H1 (cell line): ENCODE data around the gene PLOD1. TPM values are rescaled to one million over a fixed set of nuclear protein-coding genes. Genes with fewer than 3 reads are reported as not detected.

Experiments used
- CTCF ChIA-PET: fragments of 300-600 bp; sonication (Branson Sonifier 250); formaldehyde crosslinking; loops from one replicate; lab custom pipeline; 2021; ENCODE audit not compliant: partially characterized antibody; lab: Charles Lee
- POLR2A ChIA-PET: fragments of 300-600 bp; sonication (Branson Sonifier 250); formaldehyde crosslinking; loops from one replicate; lab custom pipeline; 2021; ENCODE audit warnings: inconsistent platforms; ENCODE audit not compliant: partially characterized antibody; lab: Charles Lee
- DNase-seq, 2 experiments: peaks; one replicate each; pipeline versions ENCODE4 v3.0.0 to v3.0.0-alpha.2; 2010 to 2022; ENCODE audit warnings: low spot score in 2 of 2, low read depth in 1 of 2, mixed read lengths in 1 of 2
- FAIRE-seq: peaks from 2 replicates; lab custom pipeline; 2011; peaks lifted over from hg19 to GRCh38; lab: Jason Lieb, UNC
- H2AFZ ChIP-seq: 2 replicates; pipeline ENCODE4 v1.8.1; 2012; ENCODE audit warnings: low read length, inconsistent platforms
- H2AK5ac ChIP-seq: 2 replicates; pipeline ENCODE4 v1.6.1; 2013; ENCODE audit warnings: low read depth, low read length
- H2BK120ac ChIP-seq: replicated peaks from 2 replicates; pipeline ENCODE3; 2013; ENCODE audit warnings: low read depth, low read length, inconsistent platforms
- H2BK12ac ChIP-seq: 2 replicates; pipeline ENCODE4 v1.6.1; 2013; ENCODE audit warnings: low read depth, low read length
- H2BK15ac ChIP-seq: 2 replicates; pipeline ENCODE4 v1.6.1; 2013; ENCODE audit warnings: low read length
- H2BK20ac ChIP-seq: 2 replicates; pipeline ENCODE4 v1.6.1; 2013; ENCODE audit warnings: low read length
- H2BK5ac ChIP-seq: 2 replicates; pipeline ENCODE4 v1.6.1; 2013; ENCODE audit warnings: low read depth, low read length
- H3K14ac ChIP-seq: 2 replicates; pipeline ENCODE4 v1.6.1; 2013; ENCODE audit warnings: inconsistent platforms; ENCODE audit not compliant: insufficient read length
- H3K18ac ChIP-seq: 2 replicates; pipeline ENCODE4 v1.6.1; 2013; ENCODE audit warnings: low read length; ENCODE audit errors: extremely low read depth
- H3K23ac ChIP-seq: 2 replicates; pipeline ENCODE4 v1.6.1; 2013; ENCODE audit warnings: inconsistent platforms; ENCODE audit not compliant: insufficient read length
- H3K23me2 ChIP-seq: 2 replicates; pipeline ENCODE4 v1.6.1; 2013; ENCODE audit warnings: low read depth, low read length
- H3K27ac ChIP-seq: 2 replicates; pipeline ENCODE4 v1.6.1; 2011; ENCODE audit warnings: low read depth, low read length, inconsistent platforms
- H3K27me3 ChIP-seq, 4 experiments: replicated peaks in 1 of 4; 1 replicate in 1 of 4; 2 replicates in 3 of 4; pipeline versions ENCODE4 v1.6.1 to v1.8.1; 2011 to 2013; ENCODE audit warnings: low read length in 3 of 4, mild to moderate bottlenecking in 3 of 4, inconsistent platforms in 2 of 4, mixed read lengths in 2 of 4, moderate library complexity in 1 of 4; ENCODE audit not compliant: control insufficient read depth in 3 of 4, insufficient read depth in 3 of 4; ENCODE audit errors: extremely low read depth in 1 of 4
- H3K36me3 ChIP-seq, 4 experiments: 2 replicates each; pipeline versions ENCODE4 v1.6.1 to v1.8.1; 2011 to 2013; ENCODE audit warnings: mild to moderate bottlenecking in 4 of 4, low read length in 3 of 4, moderate library complexity in 2 of 4, control low read depth in 1 of 4, inconsistent platforms in 1 of 4; ENCODE audit not compliant: insufficient read depth in 4 of 4, control insufficient read depth in 2 of 4
- H3K4ac ChIP-seq: replicated peaks from 2 replicates; pipeline ENCODE3; 2013; ENCODE audit warnings: low read length, low read depth, mixed read lengths, inconsistent platforms; ENCODE audit not compliant: insufficient read length
- H3K4me1 ChIP-seq, 4 experiments: replicated peaks in 1 of 4; 1 replicate in 1 of 4; 2 replicates in 3 of 4; pipeline versions ENCODE4 v1.6.1 to v1.8.1; 2011 to 2013; ENCODE audit warnings: low read length in 3 of 4, inconsistent platforms in 2 of 4, mixed read lengths in 1 of 4; ENCODE audit not compliant: insufficient read depth in 4 of 4, control insufficient read depth in 3 of 4
- H3K4me2 ChIP-seq, 2 experiments: 2 replicates each; pipeline versions ENCODE4 v1.6.1 to v1.8.1; 2011 to 2013; ENCODE audit warnings: low read depth in 2 of 2, low read length in 2 of 2, control low read depth in 1 of 2, inconsistent platforms in 1 of 2, mild to moderate bottlenecking in 1 of 2; ENCODE audit not compliant: insufficient read depth in 1 of 2
- H3K4me3 ChIP-seq, 4 experiments: fragments of 200-600, 300-600 bp in 1 of 4; sonication (generic), shearing (Covaris generic), sonication (Bioruptor Twin) in 1 of 4; 2 replicates each; pipeline versions ENCODE4 v1.5.1 to v1.8.1; 2011 to 2016; ENCODE audit warnings: low read length in 4 of 4, low read depth in 3 of 4, control low read depth in 2 of 4, inconsistent platforms in 2 of 4, mild to moderate bottlenecking in 2 of 4, mixed read lengths in 1 of 4, moderate library complexity in 1 of 4; ENCODE audit not compliant: insufficient read depth in 2 of 4; ENCODE audit errors: extremely low read depth in 1 of 4
- H3K56ac ChIP-seq: replicated peaks from 2 replicates; pipeline ENCODE3; 2013; ENCODE audit warnings: low read depth, mild to moderate bottlenecking, mixed read lengths, low read length, inconsistent platforms; ENCODE audit not compliant: insufficient read length
- H3K79me1 ChIP-seq: 2 replicates; pipeline ENCODE4 v1.6.1; 2013; ENCODE audit warnings: low read depth, low read length, control low read depth
- H3K79me2 ChIP-seq, 2 experiments: 2 replicates each; pipeline versions ENCODE4 v1.6.1 to v1.8.1; 2012 to 2013; ENCODE audit warnings: low read length in 2 of 2, mild to moderate bottlenecking in 2 of 2, inconsistent platforms in 1 of 2; ENCODE audit not compliant: insufficient read depth in 2 of 2, control insufficient read depth in 1 of 2
- H3K9ac ChIP-seq, 4 experiments: replicated peaks in 1 of 4; 1 replicate in 1 of 4; 2 replicates in 3 of 4; pipeline versions ENCODE4 v1.6.1 to v1.8.1; 2011 to 2013; ENCODE audit warnings: low read depth in 3 of 4, low read length in 3 of 4, control low read depth in 2 of 4, mild to moderate bottlenecking in 2 of 4, moderate library complexity in 2 of 4, inconsistent platforms in 1 of 4; ENCODE audit errors: extremely low read depth in 1 of 4
- H3K9me3 ChIP-seq, 2 experiments: 2 replicates each; pipeline versions ENCODE4 v1.6.1 to v1.8.1; 2012 to 2013; ENCODE audit warnings: mild to moderate bottlenecking in 2 of 2, moderate library complexity in 2 of 2, control low read depth in 1 of 2, inconsistent platforms in 1 of 2, low read depth in 1 of 2, low read length in 1 of 2, mixed read lengths in 1 of 2; ENCODE audit not compliant: insufficient read depth in 2 of 2
- H4K20me1 ChIP-seq, 2 experiments: replicated peaks in 1 of 2; 2 replicates each; pipeline versions ENCODE3 to v1.8.1; 2011 to 2013; ENCODE audit warnings: inconsistent platforms in 2 of 2, low read length in 2 of 2, mild to moderate bottlenecking in 1 of 2; ENCODE audit not compliant: insufficient read depth in 2 of 2, control insufficient read depth in 1 of 2
- H4K5ac ChIP-seq: 2 replicates; pipeline ENCODE4 v1.6.1; 2013; ENCODE audit warnings: low read length, low read depth, mixed read lengths, inconsistent platforms; ENCODE audit not compliant: insufficient read length
- H4K8ac ChIP-seq: 2 replicates; pipeline ENCODE4 v1.8.0; 2013; ENCODE audit warnings: mild to moderate bottlenecking, moderate library complexity, low read length, inconsistent platforms; ENCODE audit not compliant: insufficient read depth; ENCODE audit errors: extremely low read depth
- H4K91ac ChIP-seq: replicated peaks from 2 replicates; pipeline ENCODE3; 2013; ENCODE audit warnings: low read length, mixed read lengths, inconsistent platforms; ENCODE audit not compliant: insufficient read length
- BRCA1 ChIP-seq: IDR thresholded peaks from 2 replicates; pipeline ENCODE4 v1.6.1; 2012; ENCODE audit warnings: low read depth, low read length, improper control_type of control experiment
- CHD2 ChIP-seq: IDR thresholded peaks from 2 replicates; pipeline ENCODE4 v1.6.1; 2012; ENCODE audit warnings: low read length, improper control_type of control experiment
- NRF1 ChIP-seq: IDR thresholded peaks from 2 replicates; pipeline ENCODE4 v1.6.1; 2011; ENCODE audit warnings: mild to moderate bottlenecking, low read depth, low read length, improper control_type of control experiment
- RXRA ChIP-seq: IDR thresholded peaks from 2 replicates; pipeline ENCODE4 v1.6.1; 2011; ENCODE audit warnings: low read depth, mild to moderate bottlenecking, low read length, moderate library complexity; ENCODE audit not compliant: insufficient read depth
- WGBS, 2 experiments: shearing (Covaris generic) in 1 of 2; methylation state at CpG; one replicate each; pipeline versions ENCODE4 v1.1.6 to v1.1.7; 2013 to 2015; ENCODE audit warnings: low lambda C conversion rate in 2 of 2, mixed read lengths in 2 of 2, inconsistent platforms in 1 of 2, low coverage in 1 of 2, missing lambda C conversion rate in 1 of 2; ENCODE audit not compliant: insufficient replicate concordance in 2 of 2, insufficient coverage in 1 of 2, insufficient read length in 1 of 2; ENCODE audit errors: extremely low coverage in 1 of 2, missing lambda C conversion rate in 1 of 2; 5-methylcytosine and 5-hydroxymethylcytosine counted together
- polyA plus RNA-seq, 7 experiments: library from polyadenylated mRNA; depleted of rRNA in 3 of 7; stranded (reverse) in 5 of 7; unstranded in 2 of 7; fragments of >200 nt in 5 of 7; fragments of 200-250 nt in 2 of 7; gene quantifications; 1 replicate in 5 of 7; 2 replicates in 1 of 7; 4 replicates in 1 of 7; pipeline versions ENCODE4 v1.2.1 to v1.2.3, GENCODE V29; 2011 to 2013; ENCODE audit warnings: missing spikeins in 2 of 7, mixed read lengths in 2 of 7
- total RNA-seq: library from RNA; stranded (reverse); fragmentation: NEBNext Ultra II Directional; extraction: Animal tissue kit (Norgen Biotek cat#: 25700); gene quantifications from 2 replicates; pipeline ENCODE4 v1.2.1, GENCODE V29; 2021

The PLOD1 gene
- total and polyA plus RNA-seq, 2 of the 8 experiments (the other 6 are each of a cell fraction or from before 2014, with no cell fraction given), result 44.9 to 51.8 TPM

GRCh38 chr1:11931845-11932244 lies 2.7 kb upstream of the PLOD1 start:
- Histone ChIP-seq H3K4me1 (peaks cover 0 to 6% (median 4%) of the 10 kb centered on the region in 4 experiments; a peak in 6 of 7 replicates), H3K18ac (no peak overlapping the region), H2BK15ac (no peak overlapping the region), H3K4me3 (no peak overlapping the region), H2AFZ (no peak overlapping the region), H3K4me2 (no peak overlapping the region), H3K23ac (no peak overlapping the region), H3K27ac (no peak overlapping the region), H3K14ac (no peak overlapping the region), H2BK12ac (no peak overlapping the region), H3K36me3 (no peaks in the 10 kb centered on the region), H4K20me1 (no peaks in the 10 kb centered on the region), H3K79me1 (no peaks in the 10 kb centered on the region), H2BK20ac (no peak overlapping the region), H4K8ac (no peak overlapping the region), H3K23me2 (peaks cover 5% of the 10 kb centered on the region), H3K9me3 (no peaks in the 10 kb centered on the region), H2AK5ac (no peak overlapping the region), H2BK5ac (no peak overlapping the region), H4K91ac (no peak overlapping the region), H3K9ac (no peak overlapping the region), H3K79me2 (no peaks in the 10 kb centered on the region; a peak in 1 of 4 replicates), H3K4ac (no peak overlapping the region), H3K56ac (no peak overlapping the region), H2BK120ac (no peak overlapping the region), H4K5ac (no peak overlapping the region), H3K27me3 (no peaks in the 10 kb centered on the region)
- no peak for DNase-seq
- no peak for FAIRE-seq
- ChIA-PET CTCF (interaction anchor here (1.1 to 2.6 kb wide), 2 partner anchors 31 to 35 kb away, joined by 3 to 12 read pairs; no protein-coding TSS in a partner anchor), POLR2A (interaction anchor here (1.0 to 15.4 kb wide), 4 partner anchors 10 to 21 kb away, joined by 3 to 263 read pairs (median 4); no protein-coding TSS in a partner anchor)
- 95% methylated on average over 10 of the region's 10 CpGs; no CpG with 5 or more reads in 1 of the 2 experiments for WGBS, 2 experiments
- TF ChIP-seq RXRA (no peak), BRCA1 (no peak), NRF1 (no peak), CHD2 (no peak)
